Esophagus squamous epithelium (tissue), 5 donors: Measurements from ENCODE around the gene COPZ1. TPM values are rescaled to one million over a fixed set of nuclear protein-coding genes. Genes with fewer than 3 reads are reported as not detected.

Experiments used
- DNase-seq: peaks from one replicate; lab custom pipeline; 2025; lab: John Stamatoyannopoulos, UW
- H3K27ac ChIP-seq, 4 donors: fragments of 200-600 bp; sonication (generic); one replicate each; pipeline ENCODE4 v1.5.1; 2016 to 2019; ENCODE audit warnings: mild to moderate bottlenecking in 1 of 4
- H3K27me3 ChIP-seq, 4 donors: fragments of 200-600 bp; sonication (generic); 1 replicate in 3 of 4; 2 replicates in 1 of 4; pipeline versions ENCODE4 v1.5.1 to v1.6.0; 2017 to 2021; ENCODE audit warnings: antibody characterized with exemption in 1 of 4
- H3K36me3 ChIP-seq, 3 donors: fragments of 200-600 bp; sonication (generic); one replicate each; pipeline ENCODE4 v1.5.1; 2016 to 2019
- H3K4me1 ChIP-seq, 3 donors: fragments of 200-600 bp; sonication (generic); one replicate each; pipeline ENCODE4 v1.5.1; 2017 to 2019
- H3K4me3 ChIP-seq, 4 donors: fragments of 200-600 bp; sonication (generic); 1 replicate in 3 of 4; 2 replicates in 1 of 4; pipeline ENCODE4 v1.5.1; 2016 to 2019; ENCODE audit warnings: mild to moderate bottlenecking in 2 of 4, moderate library complexity in 1 of 4
- H3K9me3 ChIP-seq, 3 donors: fragments of 200-600 bp; sonication (generic); one replicate each; pipeline ENCODE4 v1.5.1; 2016 to 2019
- POLR2A ChIP-seq, 4 donors: fragments of 450-650 bp; IDR thresholded peaks; one replicate each; pipeline ENCODE4 v1.6.1; 2017; ENCODE audit warnings: antibody characterized with exemption in 4 of 4, mild to moderate bottlenecking in 4 of 4, moderate library complexity in 3 of 4
- WGBS, 2 donors: methylation state at CpG; one replicate each; pipeline ENCODE4 v1.1.5; 2018; 5-methylcytosine and 5-hydroxymethylcytosine counted together
- intact Hi-C: fragments of 100-400 bp; cut with DNase I; formaldehyde crosslinking; loops from one replicate; pipeline ENCODE4 v1.15.0; 2022
- total RNA-seq, 4 donors: library from RNA; depleted of rRNA; stranded (reverse); fragments of >200 nt; gene quantifications; one replicate each; pipeline ENCODE4 v1.1.0, GENCODE V29; 2016
- TF ChIP-seq, protein P1 (sequence below), 6 experiments: fragments of 450-650 bp in 4 of 6; fragments of 200-600 bp in 2 of 6; sonication (generic) in 2 of 6; IDR thresholded peaks; one replicate each; pipeline ENCODE4 v1.5.1; 2016 to 2019; ENCODE audit warnings: antibody characterized with exemption in 6 of 6, mild to moderate bottlenecking in 4 of 6, moderate library complexity in 4 of 6
- donor health status: DM: yes; HTN: yes; CAD: no.

Gene COPZ1
- total RNA-seq, 4 donors from 2014 or later: 68.1 to 153 (median 97.9) TPM

- H3K27ac ChIP-seq: peak overlapping the region; percentile 66 to 97 (median 86)
- DNase-seq: no peak
- no peaks in the 10 kb centered on the region for H3K27me3 ChIP-seq
- no peaks in the 10 kb centered on the region for H3K9me3 ChIP-seq
- peak overlapping the region in 1 of 4 donors; percentile 7 for H3K4me3 ChIP-seq
- TF ChIP-seq POLR2A (IDR thresholded peaks at IDR 0.05): no peak
- TF ChIP-seq, protein P1, sequence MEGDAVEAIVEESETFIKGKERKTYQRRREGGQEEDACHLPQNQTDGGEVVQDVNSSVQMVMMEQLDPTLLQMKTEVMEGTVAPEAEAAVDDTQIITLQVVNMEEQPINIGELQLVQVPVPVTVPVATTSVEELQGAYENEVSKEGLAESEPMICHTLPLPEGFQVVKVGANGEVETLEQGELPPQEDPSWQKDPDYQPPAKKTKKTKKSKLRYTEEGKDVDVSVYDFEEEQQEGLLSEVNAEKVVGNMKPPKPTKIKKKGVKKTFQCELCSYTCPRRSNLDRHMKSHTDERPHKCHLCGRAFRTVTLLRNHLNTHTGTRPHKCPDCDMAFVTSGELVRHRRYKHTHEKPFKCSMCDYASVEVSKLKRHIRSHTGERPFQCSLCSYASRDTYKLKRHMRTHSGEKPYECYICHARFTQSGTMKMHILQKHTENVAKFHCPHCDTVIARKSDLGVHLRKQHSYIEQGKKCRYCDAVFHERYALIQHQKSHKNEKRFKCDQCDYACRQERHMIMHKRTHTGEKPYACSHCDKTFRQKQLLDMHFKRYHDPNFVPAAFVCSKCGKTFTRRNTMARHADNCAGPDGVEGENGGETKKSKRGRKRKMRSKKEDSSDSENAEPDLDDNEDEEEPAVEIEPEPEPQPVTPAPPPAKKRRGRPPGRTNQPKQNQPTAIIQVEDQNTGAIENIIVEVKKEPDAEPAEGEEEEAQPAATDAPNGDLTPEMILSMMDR (IDR thresholded peaks at IDR 0.05): no peak
- WGBS, 2 donors: 56 to 64% methylated on average over 5 to 7 of the region's 10 CpGs
- H3K36me3 ChIP-seq: peaks cover 0 to 42% (median 0%) of the 10 kb centered on the region in 3 donors
- peaks cover 45 to 85% (median 55%) of the 10 kb centered on the region in 3 donors for H3K4me1 ChIP-seq
- intact Hi-C loops: no loop called here
Measured at GRCh38 chr12:54385251-54385914, 60.5 kb downstream of the COPZ1 start.

- peaks cover 49 to 94% (median 59%) of the 10 kb centered on the region in 3 donors for H3K4me1 ChIP-seq
- TF ChIP-seq, protein P1 (IDR thresholded peaks at IDR 0.05): no peak
Measured at GRCh38 chr12:54386403-54387113, 61.6 kb downstream of the COPZ1 start.

GRCh38 chr12:54387114-54387467, 62.2 kb downstream of the COPZ1 start:
- intact Hi-C loops: no loop called here
- peaks cover 52 to 99% (median 64%) of the 10 kb centered on the region in 3 donors for H3K4me1 ChIP-seq
- DNase-seq: no peak
- TF ChIP-seq, protein P1 (IDR thresholded peaks at IDR 0.05): no peak
- TF ChIP-seq POLR2A (IDR thresholded peaks at IDR 0.05): no peak
- WGBS, 2 donors: 83 to 100% methylated on average over 2 to 3 of the region's 3 CpGs
- peaks cover 0 to 25% (median 0%) of the 10 kb centered on the region in 3 donors for H3K36me3 ChIP-seq
- H3K27me3 ChIP-seq: no peaks in the 10 kb centered on the region
- H3K4me3 ChIP-seq: no peak overlapping the region
- H3K9me3 ChIP-seq: no peaks in the 10 kb centered on the region
- peak overlapping the region; percentile 79 to 97 (median 90) for H3K27ac ChIP-seq

More at GRCh38 chr12:54386403-54387113, 61.6 kb downstream of the COPZ1 start:
- intact Hi-C loops: no loop called here
- Histone ChIP-seq H3K9me3 (no peaks in the 10 kb centered on the region), H3K27me3 (no peaks in the 10 kb centered on the region), H3K36me3 (peaks cover 0 to 31% (median 0%) of the 10 kb centered on the region in 3 donors), H3K27ac (peak overlapping the region; percentile 79 to 97 (median 90)), H3K4me3 (no peak overlapping the region)
- 81 to 88% methylated on average over 2 to 3 of the region's 3 CpGs for WGBS, 2 donors
- no peak for DNase-seq

GRCh38 chr12:54388237-54389133, 63.6 kb downstream of the COPZ1 start:
- WGBS, 2 donors: 33 to 38% methylated on average over 3 to 4 of the region's 4 CpGs
- peaks cover 58 to 99% (median 76%) of the 10 kb centered on the region in 3 donors for H3K4me1 ChIP-seq
- no peaks in the 10 kb centered on the region for H3K9me3 ChIP-seq
- H3K36me3 ChIP-seq: peaks cover 0 to 16% (median 0%) of the 10 kb centered on the region in 3 donors
- H3K27ac ChIP-seq: peak overlapping the region; percentile 79 to 97 (median 90)
- no peak for TF ChIP-seq POLR2A (IDR thresholded peaks at IDR 0.05)
- TF ChIP-seq, protein P1 (IDR thresholded peaks at IDR 0.05): no peak
- no peaks in the 10 kb centered on the region for H3K27me3 ChIP-seq
- peak overlapping the region in 1 of 4 donors; percentile 67 for H3K4me3 ChIP-seq
- no peak for DNase-seq
- intact Hi-C loops: no loop called here
